ENCODE data around the gene SLC44A5. TPM values are rescaled to one million over a fixed set of nuclear protein-coding genes. Genes with fewer than 3 reads are reported as not detected.

SLC44A5 gene
- total and polyA plus RNA-seq, 4 donors: 0.13 to 1.1 (median 0.22) TPM

GRCh38 chr1:75531570-75531969 is 79.3 kb downstream of the SLC44A5 start (continued):
- TF ChIP-seq CTCF (IDR thresholded peaks at IDR 0.05; ENCODE audit: low read depth, low read length, missing input control) (no peak), FOXA1 (IDR thresholded peaks at IDR 0.05) (no peak)

- DNase-seq (ENCODE audit: low spot score): no peak
- Histone ChIP-seq H3K9me3 (ENCODE audit: control insufficient read depth in 4 of 4, low read length in 3 of 4) (no peaks in the 10 kb centered on the region), H3K4me1 (ENCODE audit: control insufficient read depth in 4 of 4, insufficient read depth in 4 of 4, low read length in 3 of 4) (no peaks in the 10 kb centered on the region), H3K27ac (ENCODE audit: low read depth in 1 of 2, low read length in 2 of 2) (no peak overlapping the region), H3K27me3 (ENCODE audit: control insufficient read depth in 4 of 4, insufficient read depth in 4 of 4, low read length in 3 of 4) (no peaks in the 10 kb centered on the region), H3K9ac (ENCODE audit: low read depth in 1 of 2, low read length in 2 of 2) (no peak overlapping the region), H3K36me3 (ENCODE audit: control insufficient read depth in 4 of 4, insufficient read depth in 3 of 4, low read depth in 1 of 4, low read length in 3 of 4) (no peaks in the 10 kb centered on the region), H3K4me3 (ENCODE audit: low read depth in 1 of 3, low read length in 3 of 3) (no peak overlapping the region)
- TF ChIP-seq FOXA2 (IDR thresholded peaks at IDR 0.05): no peak
- TF ChIP-seq EGR1 (IDR thresholded peaks at IDR 0.05; ENCODE audit: low read depth in 2 of 2): no peak
- TF ChIP-seq ATF3 (IDR thresholded peaks at IDR 0.05): no peak
- TF ChIP-seq NR2F2 (IDR thresholded peaks at IDR 0.05): no peak
Observed at GRCh38 chr1:75529488-75529887, 81.4 kb downstream of the SLC44A5 start.

GRCh38 chr1:75528001-75528400 is 82.9 kb downstream of the SLC44A5 start:
- H3K36me3 ChIP-seq (ENCODE audit: control insufficient read depth in 4 of 4, insufficient read depth in 3 of 4, low read depth in 1 of 4, low read length in 3 of 4): no peaks in the 10 kb centered on the region
- no peak overlapping the region for H3K9ac ChIP-seq (ENCODE audit: low read depth in 1 of 2, low read length in 2 of 2)
- H3K27ac ChIP-seq (ENCODE audit: low read depth in 1 of 2, low read length in 2 of 2): no peak overlapping the region
- no peaks in the 10 kb centered on the region for H3K27me3 ChIP-seq (ENCODE audit: control insufficient read depth in 4 of 4, insufficient read depth in 4 of 4, low read length in 3 of 4)
- H3K4me1 ChIP-seq (ENCODE audit: control insufficient read depth in 4 of 4, insufficient read depth in 4 of 4, low read length in 3 of 4): no peaks in the 10 kb centered on the region
- no peaks in the 10 kb centered on the region for H3K9me3 ChIP-seq (ENCODE audit: control insufficient read depth in 4 of 4, low read length in 3 of 4)
- no peak for DNase-seq (ENCODE audit: low spot score)
- TF ChIP-seq TAF1 (conservative IDR thresholded peaks at IDR 0.05): no peak
- TF ChIP-seq ZBTB33 (IDR thresholded peaks at IDR 0.05): no peak
- no peak for TF ChIP-seq HNF4A (conservative IDR thresholded peaks at IDR 0.05)
- no peak overlapping the region for H3K4me3 ChIP-seq (ENCODE audit: low read depth in 1 of 3, low read length in 3 of 3)

GRCh38 chr1:75522389-75522788 is 88.5 kb downstream of the SLC44A5 start:
- H3K4me1 ChIP-seq (ENCODE audit: control insufficient read depth in 4 of 4, insufficient read depth in 4 of 4, low read length in 3 of 4): no peaks in the 10 kb centered on the region
- no peak for DNase-seq (ENCODE audit: low spot score)
- no peaks in the 10 kb centered on the region for H3K9me3 ChIP-seq (ENCODE audit: control insufficient read depth in 4 of 4, low read length in 3 of 4)
- H3K27ac ChIP-seq (ENCODE audit: low read depth in 1 of 2, low read length in 2 of 2): no peak overlapping the region
- H3K9ac ChIP-seq (ENCODE audit: low read depth in 1 of 2, low read length in 2 of 2): no peak overlapping the region
- no peaks in the 10 kb centered on the region for H3K36me3 ChIP-seq (ENCODE audit: control insufficient read depth in 4 of 4, insufficient read depth in 3 of 4, low read depth in 1 of 4, low read length in 3 of 4)
- H3K27me3 ChIP-seq (ENCODE audit: control insufficient read depth in 4 of 4, insufficient read depth in 4 of 4, low read length in 3 of 4): no peaks in the 10 kb centered on the region
- no peak overlapping the region for H3K4me3 ChIP-seq (ENCODE audit: low read depth in 1 of 3, low read length in 3 of 3)
- WGBS: 66% methylated on average over 3 of the region's 3 CpGs
- TF ChIP-seq CTCF (IDR thresholded peaks at IDR 0.05; ENCODE audit: low read depth, low read length, missing input control) (no peak), ZBTB33 (IDR thresholded peaks at IDR 0.05) (no peak), YY1 (IDR thresholded peaks at IDR 0.05) (no peak), EGR1 (IDR thresholded peaks at IDR 0.05; ENCODE audit: low read depth in 2 of 2) (no peak), HNF4A (conservative IDR thresholded peaks at IDR 0.05) (no peak), FOXA1 (IDR thresholded peaks at IDR 0.05) (no peak), GABPA (IDR thresholded peaks at IDR 0.05 in 1 of 2, conservative IDR thresholded peaks at IDR 0.05 in 1 of 2) (no peak), REST (IDR thresholded peaks at IDR 0.05) (no peak), JUND (IDR thresholded peaks at IDR 0.05) (no peak), NR2F2 (IDR thresholded peaks at IDR 0.05) (no peak), RXRA (IDR thresholded peaks at IDR 0.05) (no peak)
